CD4-positive, alpha-beta T cell treated with Interleukin-1 beta for 1 hour (primary cell): ENCODE results near the gene CNDP1.
A peak's percentile ranks its signal among the peaks of the same experiment; 100 is the strongest.
"Not testable (repeated sequence)": the region's sequence is repeated elsewhere in the genome, so short reads cannot be mapped to it uniquely, and the experiment has no call there.

Experiments used
- DNase-seq, 2 donors: peaks; one replicate each; pipeline ENCODE4 v3.0.0-alpha.2; 2020 to 2022

The CNDP1 gene, protein sequence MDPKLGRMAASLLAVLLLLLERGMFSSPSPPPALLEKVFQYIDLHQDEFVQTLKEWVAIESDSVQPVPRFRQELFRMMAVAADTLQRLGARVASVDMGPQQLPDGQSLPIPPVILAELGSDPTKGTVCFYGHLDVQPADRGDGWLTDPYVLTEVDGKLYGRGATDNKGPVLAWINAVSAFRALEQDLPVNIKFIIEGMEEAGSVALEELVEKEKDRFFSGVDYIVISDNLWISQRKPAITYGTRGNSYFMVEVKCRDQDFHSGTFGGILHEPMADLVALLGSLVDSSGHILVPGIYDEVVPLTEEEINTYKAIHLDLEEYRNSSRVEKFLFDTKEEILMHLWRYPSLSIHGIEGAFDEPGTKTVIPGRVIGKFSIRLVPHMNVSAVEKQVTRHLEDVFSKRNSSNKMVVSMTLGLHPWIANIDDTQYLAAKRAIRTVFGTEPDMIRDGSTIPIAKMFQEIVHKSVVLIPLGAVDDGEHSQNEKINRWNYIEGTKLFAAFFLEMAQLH

DNA sequence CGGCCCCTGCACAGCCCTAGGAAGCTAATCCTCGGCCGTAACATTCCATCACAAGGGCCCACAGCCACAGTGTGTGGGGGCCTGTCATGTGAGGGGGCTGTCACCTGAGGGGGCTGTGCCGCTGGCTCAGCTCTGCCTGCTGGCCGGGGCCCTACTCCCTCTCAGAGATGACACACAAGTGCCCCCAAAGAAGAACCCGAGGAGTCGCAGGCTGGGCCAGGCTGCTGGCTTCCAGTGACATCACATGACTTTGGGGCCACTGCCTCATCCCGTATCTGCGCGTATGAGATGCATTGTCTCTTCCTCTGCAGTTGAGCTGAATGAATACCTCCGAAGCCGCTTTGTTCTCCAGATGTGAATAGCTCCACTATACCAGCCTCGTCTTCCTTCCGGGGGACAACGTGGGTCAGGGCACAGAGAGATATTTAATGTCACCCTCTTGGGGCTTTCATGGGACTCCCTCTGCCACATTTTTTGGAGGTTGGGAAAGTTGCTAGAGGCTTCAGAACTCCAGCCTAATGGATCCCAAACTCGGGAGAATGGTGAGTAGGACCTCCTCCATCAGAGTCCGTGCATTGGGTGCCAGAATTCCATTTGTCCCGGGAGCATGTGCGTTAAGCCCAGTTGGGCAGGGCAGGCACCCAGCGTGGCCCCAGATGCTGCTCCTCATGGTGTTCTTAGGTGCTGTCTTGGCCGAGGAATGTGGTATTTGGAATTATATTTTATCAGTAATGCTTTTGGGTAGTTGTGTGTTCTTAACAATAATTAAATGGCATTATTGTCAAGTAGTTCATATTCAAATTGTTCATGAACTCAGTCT lies at the start of gene CNDP1:
Gene CNDP1, plus strand, starts transcription at position 351 of the 820 bp plus-strand sequence. Its CDS starts 168 bp downstream, at position 519.
- no peak for DNase-seq

DNA sequence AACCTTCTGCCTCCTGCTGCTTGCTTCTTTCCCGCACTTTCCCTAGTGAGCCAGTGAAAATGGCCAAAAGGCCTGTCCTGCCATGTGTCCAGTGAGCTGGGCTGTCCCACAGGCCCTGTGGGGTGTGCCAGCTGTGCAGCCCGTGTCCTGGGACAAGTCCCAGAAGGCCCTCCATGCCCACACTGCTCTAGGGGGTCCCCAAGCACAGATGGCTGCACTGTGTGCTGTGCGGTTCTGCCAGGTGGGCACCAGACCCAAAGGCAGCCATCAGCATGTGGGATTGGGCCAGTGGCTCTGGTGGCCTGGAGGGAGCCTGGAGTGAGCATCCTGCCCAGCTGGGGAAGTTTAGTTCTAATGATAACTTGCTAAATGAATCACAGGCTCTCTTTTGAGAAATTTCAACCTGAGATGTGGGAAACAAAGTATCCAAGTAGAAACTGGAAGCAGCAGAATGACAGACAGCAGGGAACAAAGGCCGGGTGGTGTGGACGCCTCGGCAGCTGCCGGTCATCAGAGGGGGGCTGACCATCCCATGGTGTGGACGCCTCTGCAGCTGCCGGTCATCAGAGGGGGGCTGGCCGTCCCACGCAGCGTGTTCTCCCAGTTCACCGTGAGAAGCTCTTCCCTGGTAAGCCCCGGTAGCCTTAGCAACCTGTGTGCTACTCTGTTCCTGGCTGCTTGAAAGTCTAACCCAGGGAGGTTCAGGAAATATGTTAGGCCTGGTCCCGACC lies 48.0 kb upstream of the CNDP1 start:
- no peak for DNase-seq

DNA sequence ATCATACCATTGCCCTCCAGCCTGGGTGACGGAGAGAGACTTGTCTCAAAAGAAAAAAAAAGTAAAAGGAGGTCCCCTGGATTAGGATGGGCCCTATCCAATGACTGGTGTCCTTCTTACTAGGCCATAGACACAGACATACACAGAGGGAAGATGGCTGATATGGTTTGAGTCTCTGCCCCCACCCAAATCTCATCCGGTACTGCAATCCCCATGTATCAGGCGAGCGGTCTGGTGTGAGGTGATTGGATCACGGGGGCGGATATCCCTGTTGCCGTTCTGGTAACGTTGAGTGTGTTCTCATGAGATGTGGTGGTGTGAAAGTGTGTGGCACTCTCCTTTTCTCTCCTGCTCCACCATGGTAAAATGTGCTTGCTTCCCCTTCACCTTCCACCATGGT lies 45.9 kb upstream of the CNDP1 start:
- DNase-seq = no peak

DNA sequence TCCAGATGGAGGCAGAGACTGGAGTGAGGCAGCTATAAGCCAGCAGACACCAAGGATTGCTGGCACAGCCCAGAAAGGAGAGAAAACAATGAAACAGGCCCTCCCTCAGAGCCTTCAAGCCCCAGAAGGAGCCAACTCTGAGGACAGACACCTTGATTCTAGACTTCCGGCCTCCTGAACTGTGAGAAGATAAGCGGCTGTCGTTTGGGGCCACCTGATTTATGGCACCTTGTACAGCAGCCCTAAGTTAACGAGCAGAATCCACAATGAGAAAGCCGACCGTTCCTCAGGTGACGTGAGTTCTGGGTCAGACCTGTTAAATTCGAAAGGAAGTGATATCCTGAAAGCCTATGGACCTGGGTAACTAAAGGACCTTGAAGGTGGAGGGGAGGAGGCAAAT lies 45.4 kb upstream of the CNDP1 start:
- no peak for DNase-seq

DNA sequence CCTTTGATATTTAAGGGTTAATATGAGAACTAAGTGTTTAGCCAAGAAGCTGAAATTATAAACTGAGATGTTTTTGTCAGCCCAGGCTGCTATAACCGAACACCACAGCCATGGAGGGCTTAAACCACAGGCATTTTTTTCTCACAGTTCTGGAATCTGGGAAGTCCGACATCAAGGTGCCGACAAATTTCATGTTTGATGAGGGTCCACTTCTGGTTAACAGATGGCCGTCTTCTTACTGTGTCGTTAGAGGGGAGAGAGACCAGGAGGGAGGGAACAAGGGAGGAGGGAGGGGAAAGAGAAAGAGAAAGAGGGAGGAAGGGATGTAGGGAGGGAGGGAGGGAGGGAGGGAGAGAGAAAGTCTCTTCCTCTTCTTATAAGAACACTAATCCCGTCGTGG lies 44.6 kb upstream of the CNDP1 start:
- DNase-seq = no peak

DNA sequence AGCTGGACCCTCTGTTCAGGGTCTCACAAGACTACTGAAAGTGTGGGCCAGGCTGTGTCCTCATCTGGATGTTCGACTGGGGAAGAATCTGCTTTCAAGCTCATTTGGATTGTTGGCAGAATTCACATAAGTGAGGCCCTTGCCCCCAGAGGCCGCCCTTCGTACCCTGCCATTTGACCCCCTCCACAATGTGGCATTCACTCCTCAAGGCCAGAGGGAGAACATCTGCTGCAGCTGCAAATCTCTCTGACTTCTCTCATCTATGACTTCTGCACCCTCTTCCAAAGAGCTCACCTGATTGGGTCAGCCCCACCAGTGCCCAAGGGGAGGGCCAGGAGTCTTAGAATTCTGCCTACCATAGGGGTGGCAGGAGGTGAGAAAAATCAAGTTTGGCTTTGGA lies 42.0 kb upstream of the CNDP1 start:
- DNase-seq = no peak

DNA sequence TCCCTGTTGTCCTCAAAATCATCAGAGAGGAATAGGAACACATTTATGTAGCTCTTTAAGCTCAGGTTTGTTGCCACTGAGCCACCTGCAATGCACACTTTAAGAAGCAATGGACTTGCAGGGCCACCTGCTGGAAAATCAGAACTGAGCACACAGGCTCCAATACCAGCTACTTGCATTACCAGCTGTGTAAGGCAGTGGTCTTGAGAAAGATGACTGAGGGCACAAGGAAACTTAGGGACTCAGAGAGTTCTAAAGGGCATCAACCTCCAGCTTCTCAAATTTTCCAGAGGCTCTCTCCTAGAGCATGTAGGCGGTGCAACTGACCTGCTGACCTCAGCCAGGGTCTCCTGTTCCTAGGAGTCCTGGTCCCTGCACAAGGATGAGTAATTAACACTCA lies 40.6 kb upstream of the CNDP1 start:
- DNase-seq = peak; percentile 80 to 81

DNA sequence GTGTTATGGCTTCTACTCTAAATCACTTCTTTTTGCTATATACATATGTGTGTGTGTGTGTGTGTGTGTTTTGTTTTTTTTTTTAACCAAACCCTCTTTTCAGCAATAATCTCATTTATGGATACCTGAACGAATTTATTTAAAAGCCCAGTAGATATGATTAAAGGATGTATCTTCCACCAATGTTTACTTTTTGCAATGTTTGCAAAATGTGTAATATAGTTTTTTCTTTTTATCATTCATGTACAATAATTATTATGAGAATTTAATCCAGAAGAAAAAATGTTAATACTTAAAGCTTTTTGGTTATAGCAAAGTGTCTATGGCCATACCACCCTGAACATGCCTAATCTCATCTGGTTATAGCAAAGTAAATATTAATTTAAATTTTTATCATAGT lies 39.8 kb upstream of the CNDP1 start:
- no peak for DNase-seq

DNA sequence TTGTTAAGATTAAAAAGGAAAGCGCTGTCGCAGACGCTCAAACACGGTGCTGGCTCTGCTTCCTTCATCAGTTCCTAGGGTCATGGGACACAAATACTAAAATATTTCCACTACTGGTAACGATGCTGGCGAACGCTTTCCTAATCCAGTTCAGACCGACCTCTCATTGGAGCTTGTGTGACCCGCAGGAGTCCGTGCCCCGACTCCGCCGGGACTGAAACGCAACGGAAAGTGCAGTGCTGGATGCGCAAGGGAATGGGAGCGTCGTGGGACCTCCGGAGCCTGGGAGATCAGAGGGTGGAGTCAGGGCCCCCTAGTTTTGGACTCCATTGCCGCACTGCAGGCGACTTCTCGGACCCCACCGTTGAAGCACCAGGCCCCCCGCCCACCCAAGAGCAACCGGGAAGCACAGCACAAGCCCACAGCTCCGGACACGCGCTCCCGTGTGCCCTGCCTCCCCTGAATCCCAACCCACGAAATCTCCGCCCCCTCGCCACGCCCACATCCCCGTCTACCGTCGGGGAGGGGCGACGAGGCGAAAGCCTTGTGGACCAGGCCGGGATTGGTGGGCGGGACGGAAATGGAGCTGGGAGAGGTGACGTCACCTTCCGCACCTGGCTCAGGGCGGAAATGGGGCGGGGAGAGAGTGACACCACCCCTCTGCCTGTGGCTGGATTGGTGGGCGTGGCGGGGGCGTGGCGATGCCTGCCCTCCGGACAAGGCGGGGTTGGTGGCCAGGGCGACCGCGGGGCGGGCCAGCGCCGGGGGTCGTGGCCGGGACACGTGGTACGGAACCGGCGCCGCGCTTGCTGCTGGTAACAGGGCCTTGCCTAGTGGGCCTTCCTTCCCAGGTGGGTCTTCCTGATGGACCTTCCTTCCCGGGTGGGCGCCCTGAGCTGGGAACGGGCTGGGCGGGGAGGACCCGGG lies 38.5 kb upstream of the CNDP1 start, which contains the start of gene CNDP2:
Gene CNDP2, plus strand, starts transcription at position 783 of the 927 bp plus-strand sequence. CDS start 3,611 bp downstream, outside the sequence.
- peak; percentile 98 to 99 for DNase-seq

DNA sequence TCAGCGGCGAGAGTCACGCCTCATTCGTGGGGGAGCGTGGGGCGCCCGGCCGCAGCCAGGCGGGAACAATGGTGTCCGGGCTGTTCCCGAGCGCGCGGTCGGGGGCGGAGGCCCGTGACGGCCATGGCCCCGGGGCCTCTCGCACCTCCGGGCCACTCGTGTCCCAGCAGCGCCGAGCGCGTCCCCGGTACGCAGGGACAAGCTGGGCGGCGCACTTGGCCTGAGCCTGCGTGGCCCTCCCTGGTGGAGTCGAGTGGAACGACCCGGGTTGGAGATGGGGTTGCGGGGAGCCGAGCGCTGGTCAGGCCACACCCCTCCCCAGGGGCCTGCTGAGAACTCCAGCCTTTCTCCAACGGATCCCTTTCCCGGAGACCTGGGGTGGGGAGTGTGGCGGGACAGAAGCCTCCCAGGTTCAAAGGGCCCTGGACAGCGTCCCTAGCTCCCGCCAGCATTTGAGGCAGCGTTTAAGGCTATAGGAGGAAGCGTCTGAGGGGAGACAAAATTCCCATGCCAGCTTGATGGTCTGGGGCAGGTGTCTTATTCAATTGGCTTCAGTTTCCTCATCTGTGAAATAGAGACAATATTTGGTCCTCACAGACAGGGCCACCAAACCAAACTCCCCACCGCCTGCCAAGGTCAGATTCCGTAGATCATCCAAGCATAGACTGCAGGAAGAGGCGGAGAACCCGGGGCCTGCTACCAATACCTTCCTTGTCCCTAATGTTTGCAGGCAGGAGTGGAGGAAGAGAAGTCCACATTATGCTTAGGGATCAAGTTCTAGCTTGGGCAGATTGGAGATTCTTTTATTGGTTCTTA lies 37.6 kb upstream of the CNDP1 start:
- peak; percentile 42 to 51 for DNase-seq

DNA sequence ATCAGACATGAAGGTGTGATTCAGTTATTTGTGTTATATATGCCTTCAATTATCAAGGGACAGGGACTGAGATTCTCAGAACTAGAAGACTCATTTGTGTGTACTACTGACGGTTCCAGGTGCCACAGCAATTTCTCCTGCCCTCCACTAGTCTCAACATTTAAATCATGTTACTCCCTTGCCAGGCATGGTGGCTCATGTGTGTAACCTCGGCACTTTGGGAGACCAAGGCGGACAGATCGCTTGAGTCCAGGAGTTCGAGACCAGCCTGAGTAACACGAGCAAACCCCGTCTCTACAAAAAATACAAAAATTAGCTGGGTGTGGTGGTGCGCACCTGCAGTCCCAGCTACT lies 37.0 kb upstream of the CNDP1 start:
- DNase-seq = no peak

DNA sequence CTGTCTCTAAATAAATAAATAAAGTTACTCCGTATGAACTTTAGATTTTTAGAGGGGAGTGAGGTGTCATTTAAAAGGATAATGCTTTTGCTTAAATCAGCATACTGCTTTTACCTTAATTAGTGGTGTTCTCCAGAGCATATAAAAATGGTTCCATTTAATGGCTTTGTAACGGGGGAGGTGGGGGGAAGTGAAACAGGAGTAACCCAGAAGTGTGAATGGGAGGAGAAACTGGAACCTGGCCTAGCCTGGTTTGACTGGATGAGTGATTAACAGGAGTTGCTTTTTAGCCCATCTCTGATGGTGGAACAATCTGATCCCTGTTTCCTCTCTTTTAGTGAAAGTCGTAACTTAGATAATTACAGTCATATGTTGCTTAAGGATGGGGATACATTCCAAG lies 36.5 kb upstream of the CNDP1 start:
- DNase-seq = no peak

DNA sequence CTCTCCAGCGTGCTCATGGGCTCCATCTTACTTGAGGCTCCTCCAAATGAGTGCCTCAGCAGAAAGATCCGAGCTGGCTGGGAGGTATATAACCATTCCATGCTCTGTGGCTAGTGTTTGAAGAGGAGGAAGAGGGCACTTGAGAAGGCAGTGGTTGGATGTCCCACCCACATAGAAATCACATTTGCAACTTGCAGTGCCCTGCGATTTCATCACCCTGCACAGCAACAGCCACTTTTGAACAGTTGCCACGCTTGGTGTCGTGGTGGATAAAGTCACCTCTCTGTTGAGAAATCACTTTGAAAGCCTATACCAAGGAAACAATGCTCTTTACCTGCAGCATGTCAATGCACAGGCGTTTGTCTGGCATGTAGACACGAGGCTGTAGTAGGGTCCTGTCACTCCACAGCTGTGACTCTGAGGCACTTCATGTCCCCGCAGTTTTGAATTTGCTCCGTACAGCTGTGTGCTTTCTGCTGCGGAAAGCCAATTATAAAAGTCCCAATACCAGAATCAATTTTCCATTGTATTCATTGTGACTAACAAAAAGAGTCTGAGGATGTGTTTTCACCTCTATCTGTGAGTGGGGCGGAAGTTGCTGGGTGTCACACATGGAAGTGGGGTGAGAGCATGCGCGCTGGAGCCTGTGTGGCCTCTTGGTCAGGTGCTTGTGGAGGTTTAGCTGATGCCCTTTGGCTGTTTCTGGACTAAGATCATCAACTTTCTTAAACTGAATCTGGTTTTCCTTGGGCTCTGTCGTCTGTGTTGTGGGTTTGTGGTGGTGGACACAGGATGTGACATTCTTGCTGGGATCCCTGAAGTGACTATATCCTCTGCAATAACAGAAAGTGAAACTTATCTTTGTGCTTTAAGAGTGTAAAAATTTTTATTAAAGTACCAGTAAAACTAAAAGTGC lies 35.3 kb upstream of the CNDP1 start:
- peak; percentile 78 to 79 for DNase-seq

DNA sequence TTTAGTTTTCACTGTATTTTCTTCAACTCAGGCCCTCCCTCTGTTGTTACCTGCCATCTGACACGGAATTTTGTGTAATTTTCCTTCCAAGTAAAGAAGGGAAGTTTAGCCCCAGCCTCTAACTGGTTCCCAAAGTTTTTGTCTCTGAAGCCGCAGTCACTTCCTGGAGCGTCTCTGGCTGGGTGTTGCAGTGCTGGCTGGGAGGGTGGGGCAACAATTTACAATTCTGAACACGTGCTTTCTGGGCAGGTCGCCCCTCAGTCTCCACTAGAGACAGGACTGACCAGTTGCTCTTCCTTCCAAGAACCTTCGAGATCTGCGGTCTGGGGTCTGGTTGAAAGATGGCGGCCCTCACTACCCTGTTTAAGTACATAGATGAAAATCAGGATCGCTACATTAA lies 34.7 kb upstream of the CNDP1 start:
- peak; percentile 53 to 61 for DNase-seq

DNA sequence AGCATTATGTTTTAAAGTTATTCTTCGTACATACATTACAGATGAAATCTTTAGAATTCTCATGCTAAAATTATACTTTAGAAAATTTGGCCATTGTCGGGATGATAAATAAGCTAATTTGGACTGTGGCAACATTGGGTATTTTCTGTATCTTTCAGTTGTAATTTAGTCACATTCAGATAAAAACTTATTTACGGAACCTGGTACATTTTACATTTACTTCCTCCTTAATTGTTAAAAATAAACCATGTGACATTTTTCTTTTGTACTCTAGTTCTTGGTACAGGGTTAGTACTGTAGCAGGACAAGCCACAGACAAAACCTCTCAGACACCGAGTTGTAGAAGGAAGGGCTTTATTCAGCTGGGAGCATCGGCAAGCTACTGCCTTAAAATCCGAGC lies 33.9 kb upstream of the CNDP1 start:
- DNase-seq = no peak

DNA sequence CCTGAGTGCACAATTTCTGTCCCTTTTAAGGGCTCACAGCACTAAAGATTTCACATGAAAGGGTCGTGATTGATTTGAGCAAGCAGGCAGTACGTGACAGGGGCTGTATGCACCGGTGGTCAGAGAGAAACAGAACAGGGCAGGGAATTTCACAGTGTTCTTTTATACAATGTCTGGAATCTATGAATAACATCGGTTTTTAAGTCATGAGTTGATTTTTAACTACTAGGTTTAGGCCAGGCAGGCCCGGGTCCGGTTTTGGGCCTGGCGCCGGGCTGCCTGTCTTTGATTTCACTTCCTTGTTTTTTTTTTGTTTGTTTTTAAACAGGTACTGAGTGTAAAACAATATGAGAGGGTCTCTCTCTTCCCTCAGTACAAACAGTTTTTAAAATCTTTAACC lies 33.5 kb upstream of the CNDP1 start:
- DNase-seq = not testable (repeated sequence)

DNA sequence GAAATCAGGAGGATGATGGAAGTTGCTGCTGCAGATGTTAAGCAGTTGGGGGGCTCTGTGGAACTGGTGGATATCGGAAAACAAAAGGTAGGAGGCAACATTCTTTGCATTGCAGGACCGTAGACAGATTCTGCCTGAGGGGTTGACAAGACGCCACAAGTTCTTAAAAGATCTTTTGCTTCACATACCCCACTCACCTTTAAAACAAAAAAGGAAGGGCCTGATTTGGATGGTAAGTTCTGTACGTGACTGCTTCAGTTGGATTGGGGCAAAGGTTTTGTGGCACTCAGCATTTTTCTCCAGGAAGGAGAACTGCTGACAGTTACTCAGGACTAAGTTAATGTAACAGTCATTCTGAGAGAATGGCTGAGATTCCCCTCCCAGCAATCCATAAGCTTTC lies 32.9 kb upstream of the CNDP1 start:
- DNase-seq = no peak

DNA sequence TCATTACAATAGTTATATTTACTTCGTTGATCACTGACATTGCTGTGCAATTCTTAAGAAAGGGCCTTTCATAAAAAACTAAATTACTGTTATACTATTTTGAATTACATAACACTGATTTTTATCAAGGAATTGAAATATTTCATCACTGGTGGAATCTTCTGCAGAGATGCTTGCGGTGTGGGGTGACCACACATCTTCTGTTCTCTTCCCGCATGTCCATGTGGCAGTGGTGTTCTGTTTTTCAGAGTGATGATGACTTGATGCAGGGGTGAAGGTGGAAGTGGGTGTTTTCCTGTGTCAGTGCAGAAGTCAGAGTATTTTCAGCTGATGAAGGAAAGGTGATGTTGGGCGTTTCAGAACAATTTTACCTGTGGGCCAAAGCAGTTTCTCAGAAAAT lies 31.2 kb upstream of the CNDP1 start:
- DNase-seq = no peak

DNA sequence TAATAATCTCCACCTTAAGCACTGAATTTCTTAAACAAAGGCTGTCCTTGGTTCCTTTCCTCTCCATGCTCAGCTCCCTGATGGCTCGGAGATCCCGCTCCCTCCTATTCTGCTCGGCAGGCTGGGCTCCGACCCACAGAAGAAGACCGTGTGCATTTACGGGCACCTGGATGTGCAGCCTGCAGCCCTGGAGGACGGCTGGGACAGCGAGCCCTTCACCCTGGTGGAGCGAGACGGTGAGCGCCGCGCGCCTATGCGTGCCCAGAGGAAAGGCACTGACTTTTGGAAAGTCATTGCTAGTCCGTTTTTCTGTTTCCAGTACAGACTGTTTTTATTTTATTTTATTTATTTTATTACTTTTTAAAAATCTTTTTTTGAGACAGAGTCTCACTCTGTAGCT lies 28.5 kb upstream of the CNDP1 start:
- DNase-seq = no peak
